IMR-90 (cell line): Measurements from ENCODE around the gene CDH23. TPM values are rescaled to one million over a fixed set of nuclear protein-coding genes. Genes with fewer than 3 reads are reported as not detected.

Experiments
- ATAC-seq: fragments of 200-7000 bp; cut with Tn5 transposase; 2 replicates; pipeline ENCODE4 v1.9.1; 2020; ENCODE audit warnings: low read depth, mild to moderate bottlenecking, moderate library complexity
- BruUV-seq: library from RNA; stranded (reverse); fragments of 400-500 nt; replicated peaks from 2 replicates; lab custom pipeline; 2021; lab: Mats Ljungman, UMichigan
- CTCF ChIA-PET: fragments of 300-600 bp; formaldehyde crosslinking; extraction: SDS; loops from one replicate; lab custom pipeline; 2021; ENCODE audit warnings: antibody characterized with exemption; lab: Yijun Ruan, JAX
- POLR2A ChIA-PET: fragments of 300-600 bp; sonication (Branson Sonifier 250); formaldehyde crosslinking; loops from one replicate; lab custom pipeline; 2022; ENCODE audit warnings: antibody characterized with exemption; ENCODE audit not compliant: unreplicated experiment; lab: Charles Lee
- DNase-seq: peaks from one replicate; pipeline ENCODE4 v3.0.0; 2013
- H2AFZ ChIP-seq: replicated peaks from 2 replicates; pipeline ENCODE3; 2013; ENCODE audit warnings: low read length, mild to moderate bottlenecking; ENCODE audit not compliant: poor library complexity
- H2AK5ac ChIP-seq: 2 replicates; pipeline ENCODE4 v1.6.1; 2013; ENCODE audit warnings: low read depth, low read length, inconsistent platforms
- H2AK9ac ChIP-seq: replicated peaks from 2 replicates; pipeline ENCODE3; 2013; ENCODE audit warnings: mild to moderate bottlenecking, low read depth, low read length, moderate library complexity; ENCODE audit not compliant: poor library complexity
- H2BK120ac ChIP-seq: 2 replicates; pipeline ENCODE4 v1.6.1; 2013; ENCODE audit warnings: low read depth, low read length, inconsistent platforms
- H2BK15ac ChIP-seq: 3 replicates; pipeline ENCODE4 v1.6.1; 2013; ENCODE audit warnings: low read depth, low read length, inconsistent platforms
- H2BK20ac ChIP-seq: 2 replicates; pipeline ENCODE4 v1.6.1; 2013; ENCODE audit warnings: low read depth, mild to moderate bottlenecking, inconsistent platforms, low read length, moderate library complexity
- H2BK5ac ChIP-seq: 2 replicates; pipeline ENCODE4 v1.6.1; 2013; ENCODE audit warnings: mild to moderate bottlenecking, low read depth, low read length, inconsistent platforms; ENCODE audit not compliant: poor library complexity, severe bottlenecking
- H3K14ac ChIP-seq: replicated peaks from 2 replicates; pipeline ENCODE4 v1.6.1; 2013; ENCODE audit warnings: low read depth, low read length, inconsistent platforms
- H3K18ac ChIP-seq: 2 replicates; pipeline ENCODE4 v1.6.1; 2013; ENCODE audit warnings: low read depth, low read length, control low read depth
- H3K23ac ChIP-seq: 2 replicates; pipeline ENCODE4 v1.6.1; 2013; ENCODE audit warnings: low read depth, low read length, inconsistent platforms
- H3K27ac ChIP-seq: 2 replicates; pipeline ENCODE4 v1.5.1; 2013; ENCODE audit warnings: mild to moderate bottlenecking, control low read depth, low read length; ENCODE audit not compliant: insufficient read depth
- H3K27me3 ChIP-seq: 2 replicates; pipeline ENCODE4 v1.6.1; 2013; ENCODE audit warnings: low read length; ENCODE audit not compliant: control insufficient read depth, insufficient read depth
- H3K36me3 ChIP-seq: 2 replicates; pipeline ENCODE4 v1.6.1; 2013; ENCODE audit warnings: low read length, mixed read lengths; ENCODE audit not compliant: control insufficient read depth, insufficient read depth
- H3K4ac ChIP-seq: 2 replicates; pipeline ENCODE4 v1.6.1; 2013; ENCODE audit warnings: low read depth, low read length, inconsistent platforms
- H3K4me1 ChIP-seq: 2 replicates; pipeline ENCODE4 v1.6.1; 2013; ENCODE audit warnings: low read length, mixed read lengths; ENCODE audit not compliant: control insufficient read depth, insufficient read depth
- H3K4me2 ChIP-seq: 2 replicates; pipeline ENCODE4 v1.6.1; 2013; ENCODE audit warnings: low read depth, mild to moderate bottlenecking, control low read depth, low read length, moderate library complexity
- H3K4me3 ChIP-seq: 2 replicates; pipeline ENCODE4 v1.5.1; 2013; ENCODE audit warnings: low read depth, mild to moderate bottlenecking, control low read depth, low read length, moderate library complexity; ENCODE audit not compliant: insufficient read depth
- H3K56ac ChIP-seq: 2 replicates; pipeline ENCODE4 v1.6.1; 2013; ENCODE audit warnings: low read length, inconsistent platforms; ENCODE audit not compliant: insufficient read depth; ENCODE audit errors: extremely low read depth
- H3K79me1 ChIP-seq, 2 experiments: 2 replicates each; pipeline ENCODE4 v1.6.1; 2013; ENCODE audit warnings: low read length in 2 of 2, inconsistent platforms in 1 of 2, low read depth in 1 of 2
- H3K9ac ChIP-seq: 2 replicates; pipeline ENCODE4 v1.6.1; 2013; ENCODE audit warnings: low read depth, low read length, control low read depth
- H3K9me1 ChIP-seq: 2 replicates; pipeline ENCODE4 v1.6.1; 2013; ENCODE audit warnings: low read length, inconsistent platforms; ENCODE audit not compliant: insufficient read depth
- H3K9me3 ChIP-seq: 2 replicates; pipeline ENCODE4 v1.6.1; 2013; ENCODE audit warnings: low read length; ENCODE audit not compliant: control insufficient read depth, insufficient read depth
- H4K20me1 ChIP-seq: 2 replicates; pipeline ENCODE4 v1.6.1; 2013; ENCODE audit warnings: low read length, inconsistent platforms; ENCODE audit not compliant: insufficient read depth
- H4K5ac ChIP-seq: 2 replicates; pipeline ENCODE4 v1.6.1; 2013; ENCODE audit warnings: mild to moderate bottlenecking, low read depth, low read length, control low read depth
- H4K8ac ChIP-seq, 2 experiments: 2 replicates each; pipeline ENCODE4 v1.6.1; 2013; ENCODE audit warnings: low read depth in 2 of 2, low read length in 2 of 2, control low read depth in 1 of 2, inconsistent platforms in 1 of 2
- H4K91ac ChIP-seq: 2 replicates; pipeline ENCODE4 v1.6.1; 2013; ENCODE audit warnings: low read depth, low read length, inconsistent platforms; ENCODE audit not compliant: insufficient read depth
- MAZ ChIP-seq: IDR thresholded peaks from 2 replicates; pipeline ENCODE4 v1.6.1; 2012; ENCODE audit warnings: low read depth, mild to moderate bottlenecking, low read length, improper control_type of control experiment, moderate library complexity, borderline replicate concordance
- MXI1 ChIP-seq: IDR thresholded peaks from 2 replicates; pipeline ENCODE4 v1.6.1; 2012; ENCODE audit warnings: low read depth, mild to moderate bottlenecking, low read length, moderate library complexity, borderline replicate concordance
- NFE2L2 ChIP-seq: fragments of 150-350 bp; IDR thresholded peaks from 2 replicates; pipeline ENCODE4 v1.6.1; 2016; ENCODE audit warnings: low read depth, mild to moderate bottlenecking, low read length
- SMC3 ChIP-seq: fragments of 150-350 bp; IDR thresholded peaks from 2 replicates; pipeline ENCODE4 v1.6.1; 2016; ENCODE audit warnings: low read depth, mild to moderate bottlenecking, antibody characterized with exemption, low read length, moderate library complexity
- USF2 ChIP-seq: fragments of 150-350 bp; IDR thresholded peaks from 2 replicates; pipeline ENCODE4 v1.6.1; 2017; ENCODE audit warnings: mild to moderate bottlenecking, antibody characterized with exemption, low read length, low read depth
- WGBS, 2 experiments: methylation state at CpG; one replicate each; pipeline versions ENCODE4 v1.1.5 to v1.1.7; 2013; ENCODE audit warnings: missing lambda C conversion rate in 2 of 2; ENCODE audit not compliant: insufficient read length in 1 of 2; ENCODE audit errors: extremely low coverage in 2 of 2; 5-methylcytosine and 5-hydroxymethylcytosine counted together
- dilution Hi-C: fragments of 300-500 bp; cut with HindIII; formaldehyde crosslinking; loops from one replicate; pipeline ENCODE4 v1.14.3; 2018; ENCODE audit warnings: low sequenced_read_pairs; ENCODE audit not compliant: unreplicated experiment
- in situ Hi-C: fragments of 300-500 bp; cut with MboI; formaldehyde crosslinking; loops from 3 replicates; pipeline ENCODE4 v1.14.3; 2019; ENCODE audit warnings: low sequenced_read_pairs, inconsistent platforms, mixed read lengths
- intact Hi-C: fragments of 100-400 bp; cut with micrococcal nuclease; formaldehyde crosslinking; loops from 2 replicates; pipeline ENCODE4 v1.10.0; 2022
- polyA plus RNA-seq, 3 experiments: library from polyadenylated mRNA; depleted of rRNA; stranded (reverse); fragments of >200 nt; gene quantifications; 2 replicates each; pipeline ENCODE4 v1.2.3, GENCODE V29; 2012; ENCODE audit warnings: low replicate concordance in 1 of 3
- total RNA-seq: library from RNA; depleted of rRNA; stranded (reverse); fragments of >200 nt; gene quantifications from 2 replicates; pipeline ENCODE4 v1.2.3, GENCODE V29; 2012
- TF ChIP-seq, protein P1 (sequence below): fragments of 150-350 bp; IDR thresholded peaks from 2 replicates; pipeline ENCODE4 v1.6.1; 2016; ENCODE audit warnings: low read depth, mild to moderate bottlenecking, low read length, moderate library complexity, borderline replicate concordance
- TF ChIP-seq, protein P2 (sequence below): conservative IDR thresholded peaks from 2 replicates; pipeline ENCODE4 v1.5.1; 2012; ENCODE audit warnings: mild to moderate bottlenecking, low read depth, low read length, improper control_type of control experiment

The CDH23 gene
- total and polyA plus RNA-seq, 2 of the 4 experiments (the other 2 are of a cell fraction): under 0.01 to 0.03 TPM

- TF ChIP-seq SMC3: no peak
Observed at GRCh38 chr10:71744897-71745663, 348.4 kb downstream of the CDH23 start (continued).

DNA sequence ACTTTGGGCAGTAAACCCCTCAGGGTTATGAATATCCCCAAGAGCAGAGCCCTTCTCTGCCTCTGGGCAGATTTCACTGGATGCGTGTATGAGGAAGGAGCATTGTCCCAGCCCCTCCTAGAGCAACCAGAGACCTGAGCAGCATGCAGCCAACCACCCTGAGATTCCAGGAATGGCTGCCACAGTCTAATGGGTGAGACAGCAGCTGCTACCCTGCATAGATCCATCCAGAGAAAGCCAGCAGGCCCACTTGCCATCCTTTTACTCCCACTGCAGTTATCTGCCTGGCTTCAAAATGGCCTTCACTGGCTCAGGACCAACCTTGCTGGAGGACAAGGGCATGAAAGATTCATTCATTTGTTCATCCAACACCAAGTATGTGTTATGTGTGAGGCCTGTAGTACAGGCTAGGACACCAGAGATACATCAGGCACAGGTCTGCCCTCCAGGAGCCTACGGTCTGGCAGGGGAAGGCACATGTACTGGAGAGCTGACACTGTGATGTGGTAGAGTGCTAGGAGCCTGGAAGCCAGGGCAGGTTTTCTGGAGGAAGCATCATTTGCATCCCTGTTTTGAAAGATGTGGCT lies 349.0 kb downstream of the CDH23 start:
- H2AK5ac ChIP-seq: no peak overlapping the region
- no peak overlapping the region for H3K56ac ChIP-seq
- peaks cover 5% of the 10 kb centered on the region; the same call in 1 of the 2 replicates for H3K36me3 ChIP-seq
- ATAC-seq (no peak), DNase-seq (no peak)
- no TSS peak for BruUV-seq
- H4K20me1 ChIP-seq: no peaks in the 10 kb centered on the region; the same call in 1 of the 2 replicates
- no peaks in the 10 kb centered on the region for H3K9me1 ChIP-seq
- no peak overlapping the region for H4K8ac ChIP-seq
- H2BK15ac ChIP-seq: no peak overlapping the region
- H3K23ac ChIP-seq: no peak overlapping the region
- in situ Hi-C loops: no loop called here
- H4K5ac ChIP-seq: no peak overlapping the region
- dilution Hi-C loops: no loop called here
- no peak overlapping the region for H3K4ac ChIP-seq
- no peak overlapping the region for H2BK120ac ChIP-seq
- H3K27me3 ChIP-seq: peaks cover 7% of the 10 kb centered on the region
- H3K9me3 ChIP-seq: peaks cover 2% of the 10 kb centered on the region; the same call in 1 of the 2 replicates
- no peak overlapping the region for H3K9ac ChIP-seq
- H3K14ac ChIP-seq: no peak overlapping the region
- H2AK9ac ChIP-seq: no peak overlapping the region
- ChIA-PET CTCF (no interaction called here), POLR2A (no interaction called here)
- H3K79me1 ChIP-seq: no peaks in the 10 kb centered on the region
- H2AFZ ChIP-seq: no peak overlapping the region
- 80% methylated on average over 1 of the region's 2 CpGs; no CpG with 5 or more reads in 1 of the 2 experiments for WGBS, 2 experiments
- H3K18ac ChIP-seq: no peak overlapping the region
- TF ChIP-seq, protein P1, sequence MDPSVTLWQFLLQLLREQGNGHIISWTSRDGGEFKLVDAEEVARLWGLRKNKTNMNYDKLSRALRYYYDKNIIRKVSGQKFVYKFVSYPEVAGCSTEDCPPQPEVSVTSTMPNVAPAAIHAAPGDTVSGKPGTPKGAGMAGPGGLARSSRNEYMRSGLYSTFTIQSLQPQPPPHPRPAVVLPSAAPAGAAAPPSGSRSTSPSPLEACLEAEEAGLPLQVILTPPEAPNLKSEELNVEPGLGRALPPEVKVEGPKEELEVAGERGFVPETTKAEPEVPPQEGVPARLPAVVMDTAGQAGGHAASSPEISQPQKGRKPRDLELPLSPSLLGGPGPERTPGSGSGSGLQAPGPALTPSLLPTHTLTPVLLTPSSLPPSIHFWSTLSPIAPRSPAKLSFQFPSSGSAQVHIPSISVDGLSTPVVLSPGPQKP: no peak
- no peak for TF ChIP-seq SMC3
- TF ChIP-seq, protein P2, sequence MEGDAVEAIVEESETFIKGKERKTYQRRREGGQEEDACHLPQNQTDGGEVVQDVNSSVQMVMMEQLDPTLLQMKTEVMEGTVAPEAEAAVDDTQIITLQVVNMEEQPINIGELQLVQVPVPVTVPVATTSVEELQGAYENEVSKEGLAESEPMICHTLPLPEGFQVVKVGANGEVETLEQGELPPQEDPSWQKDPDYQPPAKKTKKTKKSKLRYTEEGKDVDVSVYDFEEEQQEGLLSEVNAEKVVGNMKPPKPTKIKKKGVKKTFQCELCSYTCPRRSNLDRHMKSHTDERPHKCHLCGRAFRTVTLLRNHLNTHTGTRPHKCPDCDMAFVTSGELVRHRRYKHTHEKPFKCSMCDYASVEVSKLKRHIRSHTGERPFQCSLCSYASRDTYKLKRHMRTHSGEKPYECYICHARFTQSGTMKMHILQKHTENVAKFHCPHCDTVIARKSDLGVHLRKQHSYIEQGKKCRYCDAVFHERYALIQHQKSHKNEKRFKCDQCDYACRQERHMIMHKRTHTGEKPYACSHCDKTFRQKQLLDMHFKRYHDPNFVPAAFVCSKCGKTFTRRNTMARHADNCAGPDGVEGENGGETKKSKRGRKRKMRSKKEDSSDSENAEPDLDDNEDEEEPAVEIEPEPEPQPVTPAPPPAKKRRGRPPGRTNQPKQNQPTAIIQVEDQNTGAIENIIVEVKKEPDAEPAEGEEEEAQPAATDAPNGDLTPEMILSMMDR: no peak
- TF ChIP-seq NFE2L2: no peak
- TF ChIP-seq USF2: no peak
- no peak for TF ChIP-seq MXI1
- no peak for TF ChIP-seq MAZ
- no peaks in the 10 kb centered on the region for H3K4me1 ChIP-seq
- no peak overlapping the region for H2BK5ac ChIP-seq
- H3K27ac ChIP-seq: no peak overlapping the region
- H2BK20ac ChIP-seq: no peak overlapping the region
- no peak overlapping the region for H4K91ac ChIP-seq
- H3K4me2 ChIP-seq: no peak overlapping the region
- H3K4me3 ChIP-seq: no peak overlapping the region
- intact Hi-C loops: no loop called here
